Suprapubic skin (tissue), 3 donors: ENCODE data around the gene EPN1.
"Not testable (repeated sequence)": the region's sequence is repeated elsewhere in the genome, so short reads cannot be mapped to it uniquely, and the experiment has no call there.

ENCODE experiments used
- POLR2AphosphoS5 ChIP-seq, 3 donors: sonication (generic); formaldehyde crosslinking; IDR thresholded peaks; one replicate each; pipeline ENCODE4 v1.6.1; 2017; ENCODE audit warnings: antibody characterized with exemption in 3 of 3
- TF ChIP-seq, protein P1 (sequence below), 2 donors: fragments of 200-600 bp in 1 of 2; fragments of 450-650 bp in 1 of 2; sonication (generic) in 1 of 2; IDR thresholded peaks; one replicate each; pipeline ENCODE4 v1.5.1; 2016 to 2019; ENCODE audit warnings: antibody characterized with exemption in 2 of 2, mild to moderate bottlenecking in 1 of 2, moderate library complexity in 1 of 2

DNA sequence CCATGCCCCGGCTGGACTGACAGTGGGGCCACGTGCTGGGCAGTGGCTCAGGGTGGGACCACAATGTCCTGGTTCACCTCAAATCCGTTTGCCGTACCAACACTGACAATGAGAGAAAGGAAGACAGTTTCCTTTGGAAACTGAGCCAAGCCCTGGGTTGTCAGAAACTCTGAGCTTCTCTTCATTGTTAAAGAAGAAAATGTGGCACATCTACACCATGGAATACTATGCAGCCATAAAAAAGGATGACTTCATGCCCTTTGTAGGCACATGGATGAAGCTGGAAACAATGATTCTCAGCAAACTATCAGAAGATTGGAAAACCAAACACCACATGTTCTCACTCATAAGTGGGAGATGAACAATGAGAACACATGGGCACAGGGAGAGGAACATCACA, 81.8 kb downstream of the EPN1 start:
- TF ChIP-seq POLR2AphosphoS5 (IDR thresholded peaks at IDR 0.05), result not testable (repeated sequence)
- TF ChIP-seq, protein P1, sequence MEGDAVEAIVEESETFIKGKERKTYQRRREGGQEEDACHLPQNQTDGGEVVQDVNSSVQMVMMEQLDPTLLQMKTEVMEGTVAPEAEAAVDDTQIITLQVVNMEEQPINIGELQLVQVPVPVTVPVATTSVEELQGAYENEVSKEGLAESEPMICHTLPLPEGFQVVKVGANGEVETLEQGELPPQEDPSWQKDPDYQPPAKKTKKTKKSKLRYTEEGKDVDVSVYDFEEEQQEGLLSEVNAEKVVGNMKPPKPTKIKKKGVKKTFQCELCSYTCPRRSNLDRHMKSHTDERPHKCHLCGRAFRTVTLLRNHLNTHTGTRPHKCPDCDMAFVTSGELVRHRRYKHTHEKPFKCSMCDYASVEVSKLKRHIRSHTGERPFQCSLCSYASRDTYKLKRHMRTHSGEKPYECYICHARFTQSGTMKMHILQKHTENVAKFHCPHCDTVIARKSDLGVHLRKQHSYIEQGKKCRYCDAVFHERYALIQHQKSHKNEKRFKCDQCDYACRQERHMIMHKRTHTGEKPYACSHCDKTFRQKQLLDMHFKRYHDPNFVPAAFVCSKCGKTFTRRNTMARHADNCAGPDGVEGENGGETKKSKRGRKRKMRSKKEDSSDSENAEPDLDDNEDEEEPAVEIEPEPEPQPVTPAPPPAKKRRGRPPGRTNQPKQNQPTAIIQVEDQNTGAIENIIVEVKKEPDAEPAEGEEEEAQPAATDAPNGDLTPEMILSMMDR (IDR thresholded peaks at IDR 0.05), result not testable (repeated sequence)
